Measurements from ENCODE around the gene TRIM17. TPM values are rescaled to one million over a fixed set of nuclear protein-coding genes. Genes with fewer than 3 reads are reported as not detected.

Gene TRIM17
- total RNA-seq, 2 experiments from 2014 or later: 0.73 to 0.96 TPM

DNA sequence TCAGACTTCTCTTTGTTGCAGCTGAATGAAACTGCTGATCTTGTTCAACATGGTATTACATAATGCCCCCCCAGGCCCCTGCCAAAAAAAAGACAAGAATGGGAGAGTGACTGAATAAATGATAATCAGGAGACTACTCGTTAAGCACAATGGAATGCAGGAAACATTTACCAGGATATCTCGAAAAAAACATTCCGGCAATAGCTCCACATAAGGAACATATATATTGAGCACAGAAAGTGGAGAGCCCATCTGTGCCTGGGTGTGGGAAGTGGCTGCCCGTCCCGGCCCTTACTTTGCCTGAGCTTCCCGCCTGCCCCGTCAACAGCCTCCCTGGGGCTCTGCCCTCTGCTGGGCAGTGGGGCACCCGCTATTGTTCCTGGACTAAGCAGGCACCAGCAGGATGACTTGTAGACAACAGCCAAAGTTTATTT lies 23.4 kb downstream of the TRIM17 start:
- Histone ChIP-seq H3K4me3 (ENCODE audit: low read length) (no peak overlapping the region), H3K4me1 (ENCODE audit: insufficient read depth, low read length) (peaks cover 18% of the 10 kb centered on the region), H3K36me3 (ENCODE audit: insufficient read depth, low read length) (peaks cover 60% of the 10 kb centered on the region), H3K27ac (ENCODE audit: low read depth in 1 of 2, low read length in 2 of 2) (no peak overlapping the region), H3K27me3 (ENCODE audit: control insufficient read depth in 1 of 2, insufficient read depth in 2 of 2, low read length in 2 of 2) (no peaks in the 10 kb centered on the region), H3K9me3 (ENCODE audit: control insufficient read depth in 1 of 2, insufficient read depth in 1 of 2, low read length in 2 of 2) (no peaks in the 10 kb centered on the region)
- TF ChIP-seq, protein P1, sequence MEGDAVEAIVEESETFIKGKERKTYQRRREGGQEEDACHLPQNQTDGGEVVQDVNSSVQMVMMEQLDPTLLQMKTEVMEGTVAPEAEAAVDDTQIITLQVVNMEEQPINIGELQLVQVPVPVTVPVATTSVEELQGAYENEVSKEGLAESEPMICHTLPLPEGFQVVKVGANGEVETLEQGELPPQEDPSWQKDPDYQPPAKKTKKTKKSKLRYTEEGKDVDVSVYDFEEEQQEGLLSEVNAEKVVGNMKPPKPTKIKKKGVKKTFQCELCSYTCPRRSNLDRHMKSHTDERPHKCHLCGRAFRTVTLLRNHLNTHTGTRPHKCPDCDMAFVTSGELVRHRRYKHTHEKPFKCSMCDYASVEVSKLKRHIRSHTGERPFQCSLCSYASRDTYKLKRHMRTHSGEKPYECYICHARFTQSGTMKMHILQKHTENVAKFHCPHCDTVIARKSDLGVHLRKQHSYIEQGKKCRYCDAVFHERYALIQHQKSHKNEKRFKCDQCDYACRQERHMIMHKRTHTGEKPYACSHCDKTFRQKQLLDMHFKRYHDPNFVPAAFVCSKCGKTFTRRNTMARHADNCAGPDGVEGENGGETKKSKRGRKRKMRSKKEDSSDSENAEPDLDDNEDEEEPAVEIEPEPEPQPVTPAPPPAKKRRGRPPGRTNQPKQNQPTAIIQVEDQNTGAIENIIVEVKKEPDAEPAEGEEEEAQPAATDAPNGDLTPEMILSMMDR (IDR thresholded peaks at IDR 0.05): peak; percentile 17
- ATAC-seq (ENCODE audit: poor library complexity) (no peak), DNase-seq (no peak)
- Mint-ChIP-seq H3K36me3 (ENCODE audit: low read depth) (peaks cover 45% of the 10 kb centered on the region), H3K27me3 (no peaks in the 10 kb centered on the region), H3K9me3 (no peaks in the 10 kb centered on the region), H3K27ac (no peak overlapping the region), H3K4me3 (no peak overlapping the region), H3K4me1 (ENCODE audit: low read depth) (peaks cover 11% of the 10 kb centered on the region)
- ChIA-PET POLR2A (no interaction called here), CTCF (no interaction called here)
- intact Hi-C loops (cut with DNase I, micrococcal nuclease): no loop called here

DNA sequence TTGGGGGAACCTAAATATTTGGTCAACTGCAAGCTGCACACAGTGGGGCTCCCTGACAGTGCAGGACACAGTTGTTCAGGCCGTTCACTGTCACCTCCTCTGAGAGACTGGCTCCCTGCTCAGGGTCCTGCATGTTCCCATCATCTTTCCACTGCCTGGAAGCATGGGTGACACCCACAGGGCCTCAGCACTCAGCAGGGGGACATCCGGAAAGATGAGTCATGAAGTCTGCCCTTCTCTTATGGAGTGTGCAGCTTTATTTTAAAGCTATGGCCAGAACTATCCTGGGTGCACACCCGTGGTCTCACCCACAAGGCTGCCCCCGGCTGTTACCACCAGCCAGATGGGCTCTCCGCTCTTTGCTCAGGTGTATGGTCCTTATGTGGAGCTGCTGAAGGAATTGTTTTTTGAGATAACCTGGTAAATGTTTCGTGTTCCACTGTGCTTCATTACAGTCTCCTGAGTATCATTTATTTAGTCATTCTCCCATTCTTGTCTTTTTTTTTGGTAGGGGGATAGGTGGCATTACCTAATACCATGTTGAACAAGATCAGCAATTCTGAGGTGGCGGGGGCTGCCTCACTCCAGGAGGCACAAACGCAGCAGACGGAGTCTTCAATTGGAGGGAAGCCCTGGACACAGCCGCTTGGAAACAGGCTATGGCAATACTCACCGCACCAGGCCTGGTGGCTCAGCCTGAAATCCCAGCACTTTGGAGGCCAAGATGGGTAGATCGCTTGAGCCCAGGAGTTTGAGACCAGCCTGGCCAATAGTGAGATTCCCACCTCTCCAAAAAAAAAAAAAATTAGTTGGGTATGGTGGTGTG lies 24.3 kb downstream of the TRIM17 start:
- POLR2A ChIA-PET: no interaction called here

DNA sequence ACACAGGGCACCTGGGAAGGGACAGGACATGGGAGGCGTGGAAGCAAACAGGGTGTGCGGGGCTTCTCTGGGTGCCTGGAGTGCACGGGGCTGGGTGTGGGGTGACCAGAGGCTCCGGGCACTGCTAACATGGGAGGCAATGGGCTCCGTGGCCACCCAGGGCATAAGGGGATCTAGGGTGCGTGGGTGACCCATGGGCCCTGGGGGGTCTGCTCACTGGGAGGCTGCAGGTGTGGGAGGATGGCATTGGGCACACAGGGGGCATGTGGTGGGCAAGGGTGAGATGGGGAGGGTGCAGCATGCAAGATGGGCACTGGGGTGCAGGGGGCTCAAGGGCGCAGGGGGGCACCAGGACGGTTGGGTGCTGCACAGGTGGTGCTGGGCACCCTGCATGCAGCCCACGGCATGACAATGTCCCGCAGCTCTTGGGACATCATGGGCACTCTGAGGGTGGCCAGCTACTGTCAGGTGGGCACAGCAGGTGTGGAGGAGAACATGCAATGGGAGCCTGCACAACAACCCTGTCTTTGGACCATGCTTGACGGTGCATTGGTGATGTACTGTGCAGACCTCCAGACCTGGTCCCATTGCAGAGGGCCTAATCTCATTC lies 25.1 kb downstream of the TRIM17 start:
- H3K27me3 ChIP-seq (ENCODE audit: control insufficient read depth in 1 of 2, insufficient read depth in 2 of 2, low read length in 2 of 2): no peaks in the 10 kb centered on the region
- DNase-seq (no peak), ATAC-seq (ENCODE audit: poor library complexity) (no peak)
- Mint-ChIP-seq H3K27ac (no peak overlapping the region), H3K4me3 (no peak overlapping the region), H3K36me3 (ENCODE audit: low read depth) (peaks cover 34% of the 10 kb centered on the region), H3K4me1 (ENCODE audit: low read depth) (no peaks in the 10 kb centered on the region), H3K27me3 (no peaks in the 10 kb centered on the region), H3K9me3 (no peaks in the 10 kb centered on the region)
- peaks cover 6% of the 10 kb centered on the region for H3K4me1 ChIP-seq (ENCODE audit: insufficient read depth, low read length)
- no peaks in the 10 kb centered on the region for H3K9me3 ChIP-seq (ENCODE audit: control insufficient read depth in 1 of 2, insufficient read depth in 1 of 2, low read length in 2 of 2)
- H3K4me3 ChIP-seq (ENCODE audit: low read length): no peak overlapping the region
- H3K27ac ChIP-seq (ENCODE audit: low read depth in 1 of 2, low read length in 2 of 2): no peak overlapping the region
- peaks cover 42% of the 10 kb centered on the region for H3K36me3 ChIP-seq (ENCODE audit: insufficient read depth, low read length)
- ChIA-PET POLR2A (interaction anchor here (1.0 kb wide), 1 partner anchor 14 kb away, joined by 3 read pairs; no protein-coding TSS in a partner anchor), CTCF (no interaction called here)
- intact Hi-C loops (cut with DNase I, micrococcal nuclease): no loop called here
- TF ChIP-seq, protein P1 (IDR thresholded peaks at IDR 0.05): no peak

More for the DNA sequence above, 24.3 kb downstream of the TRIM17 start:
- H3K4me3 Mint-ChIP-seq: no peak overlapping the region
- no peaks in the 10 kb centered on the region for H3K9me3 ChIP-seq (ENCODE audit: control insufficient read depth in 1 of 2, insufficient read depth in 1 of 2, low read length in 2 of 2)
- H3K27me3 ChIP-seq (ENCODE audit: control insufficient read depth in 1 of 2, insufficient read depth in 2 of 2, low read length in 2 of 2): no peaks in the 10 kb centered on the region
- no peaks in the 10 kb centered on the region for H3K9me3 Mint-ChIP-seq
- H3K36me3 ChIP-seq (ENCODE audit: insufficient read depth, low read length): peaks cover 50% of the 10 kb centered on the region
- H3K27me3 Mint-ChIP-seq: no peaks in the 10 kb centered on the region
- no peak overlapping the region for H3K27ac Mint-ChIP-seq
- H3K36me3 Mint-ChIP-seq (ENCODE audit: low read depth): peaks cover 35% of the 10 kb centered on the region
- no peak overlapping the region for H3K27ac ChIP-seq (ENCODE audit: low read depth in 1 of 2, low read length in 2 of 2)
- H3K4me1 ChIP-seq (ENCODE audit: insufficient read depth, low read length): peaks cover 10% of the 10 kb centered on the region
- peaks cover under 1% of the 10 kb centered on the region for H3K4me1 Mint-ChIP-seq (ENCODE audit: low read depth)
- CTCF ChIA-PET: no interaction called here
- TF ChIP-seq, protein P1 (IDR thresholded peaks at IDR 0.05): no peak
- DNase-seq (no peak), ATAC-seq (ENCODE audit: poor library complexity) (no peak)
- no peak overlapping the region for H3K4me3 ChIP-seq (ENCODE audit: low read length)
- intact Hi-C loops (cut with DNase I, micrococcal nuclease): no loop called here

Measured in CD4-positive, alpha-beta T cell (primary cell).